ENCODE measurements around the gene TMEM9. TPM values are rescaled to one million over a fixed set of nuclear protein-coding genes. Genes with fewer than 3 reads are reported as not detected.

TMEM9 gene
- total and polyA plus RNA-seq, 2 experiments from 2014 or later = 70.3 to 81.0 TPM

DNA sequence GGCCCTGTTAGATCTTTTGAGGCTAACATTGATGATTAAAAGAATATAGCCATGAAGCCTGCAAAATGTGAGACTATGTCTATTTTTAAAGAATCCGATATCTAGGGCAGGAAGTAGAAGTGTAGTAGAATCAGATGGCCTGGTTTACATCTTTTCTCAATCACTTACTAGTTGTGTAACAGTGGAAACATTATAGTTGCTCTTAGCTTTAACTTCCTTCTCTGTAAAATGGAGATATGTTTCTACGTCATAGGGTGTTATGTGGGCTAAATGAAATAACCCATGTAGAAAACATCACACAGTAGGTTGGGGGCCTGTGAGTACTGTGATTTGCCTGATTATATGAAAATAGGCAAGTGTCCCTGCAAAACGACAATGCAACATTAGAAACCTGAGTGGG lies 31.9 kb upstream of the TMEM9 start:
- Histone ChIP-seq H3K9me3 (ENCODE audit: low read depth) (no peaks in the 10 kb centered on the region), H3F3A (ENCODE audit: insufficient read depth) (peaks cover 9% of the 10 kb centered on the region; the same call in 1 of the 2 replicates), H3K9me2 (ENCODE audit: insufficient read depth) (no peaks in the 10 kb centered on the region), H3K4me1 (ENCODE audit: insufficient read depth) (peaks cover 14% of the 10 kb centered on the region), H3K4me3 (no peak overlapping the region), H3K36me3 (ENCODE audit: low read depth) (no peaks in the 10 kb centered on the region), H3K79me2 (ENCODE audit: insufficient read depth) (no peaks in the 10 kb centered on the region), H3K27ac (no peak overlapping the region), H3K27me3 (replicated peaks; ENCODE audit: insufficient read depth) (0 out of 2 replicates have a peak, but pooled peaks cover 9% of the 10 kb centered on the region), H3K9ac (no peak overlapping the region), H4K20me1 (ENCODE audit: insufficient read depth) (no peaks in the 10 kb centered on the region), H2AFZ (no peak overlapping the region), H3K4me2 (ENCODE audit: unreplicated experiment) (no peak overlapping the region)
- TF ChIP-seq EZH2 (IDR thresholded peaks at IDR 0.05; ENCODE audit: insufficient read depth, poor library complexity, severe bottlenecking) (no peak), EZH2phosphoT487 (IDR thresholded peaks at IDR 0.05; ENCODE audit: insufficient read depth, low read depth) (no peak)
- in situ Hi-C loops (cut with MboI) = no loop called here
- WGBS, 2 experiments (ENCODE audit: low coverage in 1 of 2, low lambda C conversion rate in 2 of 2, missing lambda C conversion rate in 2 of 2) = 85% methylated on average over 3 of the region's 3 CpGs
- no peak for DNase-seq

DNA sequence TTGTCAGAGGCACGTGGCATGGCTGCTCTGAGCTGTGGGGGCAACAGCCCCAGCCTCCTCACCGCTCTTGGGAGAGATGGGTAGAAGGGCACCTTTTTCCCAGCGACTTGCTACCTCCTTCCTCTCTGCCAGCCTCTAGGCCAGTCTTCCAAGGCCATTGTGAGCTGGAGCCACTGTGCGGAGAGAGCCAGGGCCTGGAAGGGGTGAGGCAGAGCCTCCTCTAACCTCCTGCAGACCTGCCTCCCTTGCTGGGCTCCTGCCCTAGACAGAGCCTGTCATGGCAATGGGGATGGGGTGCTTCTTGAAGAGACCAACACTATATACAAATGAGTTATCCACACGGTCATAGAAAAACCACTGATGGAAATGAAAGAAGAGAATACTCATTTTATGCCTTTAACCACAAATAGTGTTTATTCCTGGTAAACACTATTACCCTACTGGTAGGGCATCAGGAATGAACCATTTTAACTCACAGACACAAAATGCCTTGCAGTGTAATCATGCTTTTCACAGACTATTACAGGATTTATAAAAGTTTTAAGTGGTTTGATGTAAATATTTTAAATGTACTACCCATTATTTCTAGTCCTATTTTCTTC lies 31.4 kb upstream of the TMEM9 start:
- Histone ChIP-seq H3K27me3 (replicated peaks; ENCODE audit: insufficient read depth) (0 out of 2 replicates have a peak, but pooled peaks cover 11% of the 10 kb centered on the region), H3K9me2 (ENCODE audit: insufficient read depth) (no peaks in the 10 kb centered on the region), H3K27ac (peak overlapping the region; percentile 23; the same call in 1 of the 2 replicates), H3K4me3 (no peak overlapping the region), H3K9ac (no peak overlapping the region), H3K79me2 (ENCODE audit: insufficient read depth) (no peaks in the 10 kb centered on the region), H3F3A (ENCODE audit: insufficient read depth) (peaks cover 6% of the 10 kb centered on the region; the same call in 1 of the 2 replicates), H3K4me1 (ENCODE audit: insufficient read depth) (peaks cover 12% of the 10 kb centered on the region), H3K9me3 (ENCODE audit: low read depth) (no peaks in the 10 kb centered on the region), H3K4me2 (ENCODE audit: unreplicated experiment) (peak overlapping the region; percentile 52), H3K36me3 (ENCODE audit: low read depth) (no peaks in the 10 kb centered on the region), H4K20me1 (ENCODE audit: insufficient read depth) (no peaks in the 10 kb centered on the region), H2AFZ (no peak overlapping the region)
- in situ Hi-C loops (cut with MboI) = no loop called here
- 77 to 82% methylated on average over 5 of the region's 5 CpGs for WGBS, 2 experiments (ENCODE audit: low coverage in 1 of 2, low lambda C conversion rate in 2 of 2, missing lambda C conversion rate in 2 of 2)
- TF ChIP-seq EZH2phosphoT487 (IDR thresholded peaks at IDR 0.05; ENCODE audit: insufficient read depth, low read depth) (no peak), EZH2 (IDR thresholded peaks at IDR 0.05; ENCODE audit: insufficient read depth, poor library complexity, severe bottlenecking) (no peak)
- no peak for DNase-seq

DNA sequence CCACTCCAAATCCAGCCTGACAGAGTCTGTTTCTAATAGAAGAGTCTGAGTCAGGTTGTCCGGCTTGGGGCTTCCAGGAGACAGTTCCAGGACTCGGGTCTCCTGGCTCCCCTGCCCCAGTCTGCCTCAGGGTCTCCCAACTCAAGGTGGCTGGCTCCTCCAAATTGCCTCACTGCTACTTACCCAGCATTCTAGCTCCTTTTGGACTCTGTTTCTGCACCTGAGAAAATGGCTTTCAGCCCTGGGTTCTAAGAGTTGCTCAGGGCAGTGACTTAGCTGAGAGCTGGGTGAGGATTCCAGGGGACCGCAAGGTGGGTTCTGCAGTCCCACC lies 30.8 kb upstream of the TMEM9 start:
- DNase-seq = no peak
- H3F3A ChIP-seq (ENCODE audit: insufficient read depth) = peaks cover 6% of the 10 kb centered on the region; the same call in 1 of the 2 replicates
- H3K27ac ChIP-seq = peak overlapping the region; percentile 23; the same call in 1 of the 2 replicates
- H2AFZ ChIP-seq = peak overlapping the region; percentile 52; the same call in 1 of the 2 replicates
- peak overlapping the region; percentile 52 for H3K4me2 ChIP-seq (ENCODE audit: unreplicated experiment)
- peaks cover 12% of the 10 kb centered on the region for H3K4me1 ChIP-seq (ENCODE audit: insufficient read depth)
- H3K27me3 ChIP-seq (replicated peaks; ENCODE audit: insufficient read depth) = peaks cover 13% of the 10 kb centered on the region; the same call in 1 of the 2 replicates
- H3K36me3 ChIP-seq (ENCODE audit: low read depth) = no peaks in the 10 kb centered on the region
- no peaks in the 10 kb centered on the region for H4K20me1 ChIP-seq (ENCODE audit: insufficient read depth)
- no peaks in the 10 kb centered on the region for H3K79me2 ChIP-seq (ENCODE audit: insufficient read depth)
- no peak overlapping the region for H3K4me3 ChIP-seq
- no peaks in the 10 kb centered on the region for H3K9me3 ChIP-seq (ENCODE audit: low read depth)
- TF ChIP-seq EZH2 (IDR thresholded peaks at IDR 0.05; ENCODE audit: insufficient read depth, poor library complexity, severe bottlenecking) = no peak
- no peak for TF ChIP-seq EZH2phosphoT487 (IDR thresholded peaks at IDR 0.05; ENCODE audit: insufficient read depth, low read depth)
- no peaks in the 10 kb centered on the region for H3K9me2 ChIP-seq (ENCODE audit: insufficient read depth)
- H3K9ac ChIP-seq = no peak overlapping the region
- in situ Hi-C loops (cut with MboI) = no loop called here
- WGBS, 2 experiments (ENCODE audit: low coverage in 1 of 2, low lambda C conversion rate in 2 of 2, missing lambda C conversion rate in 2 of 2) = 15 to 24% methylated on average over 3 of the region's 3 CpGs

DNA sequence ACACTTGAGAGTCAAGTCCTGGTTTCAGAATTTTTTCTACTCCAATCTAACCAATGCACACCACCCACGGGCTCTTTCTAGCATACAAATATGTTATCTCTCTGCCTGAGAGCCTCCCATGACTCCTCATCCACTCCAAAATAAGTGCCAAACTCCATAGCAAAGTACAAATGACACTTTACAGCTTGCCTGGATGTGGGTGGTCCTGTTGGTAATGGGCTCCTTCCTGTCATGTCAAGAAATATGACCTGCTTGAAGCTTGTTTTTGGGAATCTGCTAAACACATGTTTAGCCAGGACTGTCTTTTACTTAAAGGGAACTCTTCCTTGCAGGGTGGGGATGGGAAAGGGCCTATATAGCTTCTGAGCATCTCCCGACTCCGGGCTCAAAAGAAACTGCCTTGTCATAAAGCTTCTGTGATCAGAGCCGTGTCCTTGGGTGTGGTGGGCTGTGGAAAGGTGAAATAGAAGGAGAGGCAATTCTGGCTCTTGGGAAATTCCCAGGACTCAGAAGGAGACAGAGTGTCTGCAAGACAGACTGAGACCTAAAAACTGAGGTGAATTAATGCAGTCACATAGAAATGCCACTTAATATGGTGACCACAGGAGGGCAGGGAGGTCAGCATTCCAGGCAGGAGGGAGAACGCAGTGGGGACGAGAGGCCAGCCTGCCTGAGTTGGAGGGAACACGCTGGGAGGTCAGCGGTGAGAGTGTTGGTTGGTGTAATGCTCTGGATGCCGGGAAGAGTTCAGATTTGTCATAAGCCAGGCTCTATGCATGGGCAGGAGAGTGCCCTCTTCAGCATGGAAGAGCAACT lies 30.2 kb upstream of the TMEM9 start:
- H3K9ac ChIP-seq = no peak overlapping the region
- WGBS, 2 experiments (ENCODE audit: low coverage in 1 of 2, low lambda C conversion rate in 2 of 2, missing lambda C conversion rate in 2 of 2) = 14 to 17% methylated on average over 9 of the region's 9 CpGs
- H3K79me2 ChIP-seq (ENCODE audit: insufficient read depth) = no peaks in the 10 kb centered on the region
- peak overlapping the region; percentile 47 for H3K27ac ChIP-seq
- no peaks in the 10 kb centered on the region for H3K9me3 ChIP-seq (ENCODE audit: low read depth)
- H2AFZ ChIP-seq = peak overlapping the region; percentile 52
- peaks cover 13% of the 10 kb centered on the region; the same call in 1 of the 2 replicates for H3K27me3 ChIP-seq (replicated peaks; ENCODE audit: insufficient read depth)
- H3K4me1 ChIP-seq (ENCODE audit: insufficient read depth) = peaks cover 12% of the 10 kb centered on the region
- peaks cover 6% of the 10 kb centered on the region; the same call in 1 of the 2 replicates for H3F3A ChIP-seq (ENCODE audit: insufficient read depth)
- no peaks in the 10 kb centered on the region for H3K9me2 ChIP-seq (ENCODE audit: insufficient read depth)
- peak overlapping the region; percentile 6 for H3K4me2 ChIP-seq (ENCODE audit: unreplicated experiment)
- no peak overlapping the region for H3K4me3 ChIP-seq
- no peaks in the 10 kb centered on the region for H3K36me3 ChIP-seq (ENCODE audit: low read depth)
- no peak for TF ChIP-seq EZH2 (IDR thresholded peaks at IDR 0.05; ENCODE audit: insufficient read depth, poor library complexity, severe bottlenecking)
- no peak for TF ChIP-seq EZH2phosphoT487 (IDR thresholded peaks at IDR 0.05; ENCODE audit: insufficient read depth, low read depth)
- peak; percentile 95 for DNase-seq
- H4K20me1 ChIP-seq (ENCODE audit: insufficient read depth) = no peaks in the 10 kb centered on the region
- in situ Hi-C loops (cut with MboI) = no loop called here
